HG03342 (cell line): ENCODE measurements around the gene GRIK1.

Experiments used
- ATAC-seq: cut with Tn5 transposase; IDR thresholded peaks from one replicate; pipeline ENCODE4 v1.9.1; 2021; ENCODE audit warnings: mild to moderate bottlenecking, moderate library complexity; ENCODE audit not compliant: unreplicated experiment

The GRIK1 gene

DNA sequence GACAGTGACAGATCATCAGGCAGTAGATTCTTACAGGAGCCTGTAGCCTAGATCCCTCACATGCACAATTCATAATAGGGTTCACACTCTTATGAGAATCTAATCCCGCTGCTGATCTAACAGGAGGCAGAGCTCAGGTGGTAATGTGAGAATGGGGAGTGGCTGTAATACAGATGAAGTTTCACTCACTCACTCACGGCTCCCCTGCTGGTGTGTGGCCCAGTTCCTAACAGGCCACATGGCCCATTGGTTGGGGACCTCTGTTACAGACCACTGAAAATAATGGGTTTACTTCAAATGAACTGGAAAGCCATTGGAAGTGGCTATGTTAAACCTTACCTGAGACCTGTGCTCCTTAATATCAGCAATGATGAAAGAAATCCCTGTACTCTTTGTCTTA lies 151.0 kb downstream of the GRIK1 start:
- no peak for ATAC-seq

DNA sequence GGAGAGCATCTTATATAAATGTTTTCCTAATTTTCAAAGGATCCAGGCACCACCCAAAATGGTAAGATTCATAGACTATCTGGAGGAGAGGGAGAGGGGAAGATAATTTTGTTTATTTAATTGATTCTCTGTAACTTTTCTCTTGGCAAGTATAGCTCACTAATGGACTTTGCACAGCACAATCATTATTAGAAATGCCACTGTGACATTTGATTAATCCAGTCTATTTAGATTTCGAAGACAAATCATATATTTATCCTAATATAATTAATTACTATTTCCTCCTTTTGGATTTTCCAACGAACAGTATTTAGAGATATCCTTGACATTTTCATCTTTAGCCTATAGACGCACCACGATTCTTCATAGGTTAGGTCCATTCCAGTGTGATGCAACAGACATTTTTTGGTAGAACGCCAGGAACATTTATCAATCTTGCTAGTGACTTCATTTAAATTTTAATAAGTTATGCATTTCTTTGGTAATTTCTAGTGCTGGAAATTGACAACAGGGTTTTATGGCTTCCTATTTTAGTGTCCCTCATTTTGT lies 152.4 kb downstream of the GRIK1 start:
- ATAC-seq, result no peak

DNA sequence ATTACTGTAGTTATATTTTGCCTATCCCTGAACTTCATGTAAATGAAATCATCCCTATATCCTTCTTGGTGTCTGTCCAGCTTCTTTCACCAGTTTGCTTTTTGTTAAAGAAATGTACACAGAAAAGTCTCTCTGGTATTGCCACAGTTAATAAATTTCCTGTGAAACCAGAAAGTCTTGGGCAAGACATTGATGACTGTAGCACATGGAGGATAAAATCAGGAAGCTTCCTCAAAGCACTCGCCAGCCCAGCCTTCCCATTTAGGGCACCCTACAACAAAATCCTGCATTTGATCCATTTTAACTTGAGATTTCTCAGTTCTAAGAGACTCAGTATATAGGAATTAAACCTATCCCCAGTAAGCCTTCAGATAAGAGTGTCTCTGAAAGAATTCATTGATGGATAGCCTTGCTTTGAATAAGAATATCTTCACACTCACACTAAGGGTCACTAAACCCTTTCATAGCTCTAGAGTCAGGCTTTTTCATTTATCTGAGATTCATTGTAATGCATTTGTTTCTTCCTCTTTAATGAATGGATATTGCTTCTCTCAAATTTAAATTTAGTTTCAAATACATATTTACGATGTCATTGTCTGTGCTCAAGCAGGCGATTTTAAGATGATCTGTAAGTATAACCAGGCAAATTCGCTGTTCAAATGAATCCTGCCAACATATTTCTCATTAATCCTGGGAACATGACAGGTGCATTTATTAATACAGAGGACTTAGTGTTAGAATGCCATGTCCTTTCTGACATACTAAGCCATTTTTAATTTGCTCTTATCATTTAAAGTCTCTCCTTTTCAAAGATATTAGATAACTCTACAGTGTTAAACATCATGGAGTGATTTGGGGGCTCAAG lies 153.1 kb downstream of the GRIK1 start:
- ATAC-seq, result no peak

DNA sequence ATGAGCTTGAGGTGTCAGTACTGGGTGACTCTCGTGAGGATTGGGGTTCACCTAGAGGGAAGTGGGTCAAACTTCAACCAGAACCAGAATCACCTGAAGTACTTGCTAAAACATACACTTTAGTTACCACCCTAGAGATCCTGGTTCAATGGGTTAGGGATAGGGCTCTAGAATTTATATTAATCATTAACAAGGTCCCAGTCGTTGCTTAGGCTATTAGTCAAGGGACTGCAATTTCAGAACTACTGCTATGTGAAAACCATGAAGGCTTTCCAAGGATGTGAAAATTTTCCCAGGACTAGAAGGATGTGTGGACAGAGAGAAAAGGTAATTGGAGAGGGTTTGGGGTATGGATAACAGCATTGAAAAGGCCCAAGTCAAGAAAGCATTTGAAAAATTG lies 162.6 kb downstream of the GRIK1 start:
- no peak for ATAC-seq

DNA sequence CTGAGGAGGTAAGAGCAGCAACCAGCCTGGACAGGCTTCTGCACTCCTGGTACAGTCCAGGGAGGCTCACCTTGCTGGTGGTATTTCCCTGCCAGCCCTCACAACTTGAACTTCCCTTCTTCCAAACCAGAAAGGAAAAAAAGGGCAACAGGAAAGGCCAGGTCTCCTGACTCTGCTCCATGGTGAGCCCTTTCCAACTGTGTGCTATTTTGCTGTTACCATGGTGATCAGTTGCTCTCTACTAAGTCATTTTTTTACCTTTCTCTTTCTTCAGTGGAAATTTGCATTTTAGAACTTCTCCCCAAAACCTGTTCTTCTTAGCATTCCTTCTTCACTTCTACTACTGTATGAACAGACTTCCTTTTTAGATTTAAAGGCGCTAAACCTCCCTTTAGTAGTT lies 164.3 kb downstream of the GRIK1 start:
- ATAC-seq, result no peak

DNA sequence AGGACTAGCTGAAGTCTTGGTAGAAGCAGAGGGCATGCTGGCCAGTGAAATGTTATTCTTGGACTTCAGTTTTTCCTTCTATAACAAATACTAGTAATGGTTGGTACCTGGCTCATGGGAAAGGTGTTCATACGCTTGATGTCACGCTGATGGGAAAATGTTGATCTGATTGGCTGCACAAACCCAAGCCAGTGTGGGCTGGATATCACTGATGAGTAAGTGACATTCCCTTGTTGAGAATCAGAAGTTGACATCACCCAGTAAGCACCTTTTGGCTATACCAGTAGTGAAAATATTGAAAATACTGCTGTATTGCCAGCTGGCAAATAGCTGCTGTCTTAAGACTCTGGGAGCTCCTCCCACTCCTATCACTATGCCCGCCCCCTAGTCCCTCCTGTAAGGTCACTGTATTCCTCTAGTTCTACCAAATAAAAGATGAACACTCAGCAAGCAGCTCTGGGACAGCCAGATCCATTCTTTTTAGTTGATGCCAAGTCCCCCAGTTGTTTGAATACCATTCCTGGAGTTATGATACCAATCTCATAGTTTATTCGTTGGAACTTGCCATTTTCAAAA lies 168.2 kb downstream of the GRIK1 start:
- no peak for ATAC-seq

DNA sequence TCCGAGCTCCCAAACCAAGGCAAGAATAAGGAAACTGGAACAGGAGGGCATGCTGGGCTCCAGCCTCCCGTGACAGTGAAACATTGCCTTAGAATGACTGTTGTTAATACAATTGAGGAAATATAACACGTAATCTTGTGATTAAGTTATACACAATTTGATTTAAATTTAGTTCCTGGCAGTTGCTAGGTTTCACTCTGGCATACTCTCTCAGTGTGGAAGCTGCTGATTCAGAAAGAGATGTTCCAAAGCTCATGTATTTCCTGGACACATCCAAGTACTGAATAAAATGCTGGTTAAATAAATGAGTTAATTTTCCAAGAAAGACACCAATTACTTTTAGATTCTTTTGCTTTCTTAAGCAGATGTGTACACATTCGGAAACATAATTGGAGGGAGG lies 176.1 kb downstream of the GRIK1 start:
- no peak for ATAC-seq

DNA sequence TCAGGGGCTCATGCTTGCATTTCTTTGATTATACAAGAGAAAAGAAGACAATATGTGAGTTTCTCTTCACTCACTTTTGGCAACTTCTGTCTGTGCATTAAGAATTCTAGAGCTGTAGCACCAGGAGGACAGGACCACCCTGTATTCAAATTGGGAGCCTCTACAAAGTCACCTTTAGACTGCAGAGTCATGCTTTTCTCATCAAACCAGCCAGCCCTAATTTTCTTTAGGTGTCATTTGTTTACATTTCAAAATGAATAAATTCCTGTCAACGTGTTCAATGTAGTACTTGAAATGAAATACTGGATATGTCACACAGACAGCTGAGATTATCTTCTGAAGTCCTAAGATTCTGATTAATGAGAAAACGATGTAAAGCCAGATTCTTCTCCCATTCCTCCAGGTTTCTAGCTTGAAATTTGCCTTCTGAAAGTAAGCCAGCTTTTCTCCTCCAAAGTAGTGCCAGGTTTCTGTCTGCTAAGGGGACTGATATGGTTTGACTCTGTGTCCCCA lies 177.2 kb downstream of the GRIK1 start:
- ATAC-seq, result no peak

DNA sequence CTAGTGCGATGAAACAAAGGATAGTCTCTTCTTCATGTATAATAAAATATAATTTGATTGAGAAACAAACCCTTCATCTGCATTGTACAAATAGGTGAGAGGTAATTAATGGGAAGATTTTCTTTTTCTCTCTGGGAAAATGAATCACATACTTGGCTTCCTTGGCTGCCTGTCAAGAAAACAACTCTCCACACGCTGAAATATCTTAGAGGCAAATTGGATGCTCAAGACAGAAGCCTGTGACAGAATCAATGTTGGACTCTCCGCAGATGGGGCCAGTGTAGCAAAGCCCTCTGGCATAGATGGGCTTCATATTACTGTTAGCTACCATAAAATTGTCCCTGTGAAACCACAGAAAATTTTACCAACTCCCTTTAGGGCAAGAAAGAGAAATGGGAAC lies 186.6 kb downstream of the GRIK1 start:
- no peak for ATAC-seq

DNA sequence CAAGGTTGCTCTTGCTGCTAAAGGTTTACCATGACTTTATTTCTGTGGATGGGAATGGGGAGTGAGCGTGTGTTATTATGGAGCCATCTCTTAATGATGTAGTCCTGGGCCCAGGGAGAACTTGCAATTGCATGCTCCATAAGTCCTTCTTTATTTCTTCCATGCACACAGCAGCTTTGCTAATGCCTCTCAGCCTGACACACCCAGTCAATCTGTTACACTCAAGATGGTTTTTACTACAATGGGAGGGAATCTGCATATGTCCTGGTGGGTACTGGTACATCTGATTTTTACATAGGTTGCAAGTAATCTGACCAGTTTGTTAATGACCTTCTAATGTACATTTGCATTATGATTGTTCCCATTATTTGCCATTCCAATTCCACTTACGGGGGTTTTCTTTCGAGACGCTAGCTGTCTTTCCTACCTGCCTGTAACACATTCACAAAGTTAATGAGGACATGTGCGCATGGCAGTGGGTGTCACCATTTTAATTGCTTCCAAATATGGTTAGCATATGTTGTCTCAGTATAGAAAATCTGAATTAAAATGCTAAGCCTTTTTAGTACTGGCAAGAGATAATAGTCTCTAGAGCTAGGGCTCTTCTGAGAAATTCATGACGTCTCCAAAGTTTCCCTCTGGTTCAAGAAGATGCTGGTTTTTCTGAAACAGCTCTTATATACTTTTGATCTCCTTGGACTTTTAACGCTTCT lies 188.2 kb downstream of the GRIK1 start:
- no peak for ATAC-seq

DNA sequence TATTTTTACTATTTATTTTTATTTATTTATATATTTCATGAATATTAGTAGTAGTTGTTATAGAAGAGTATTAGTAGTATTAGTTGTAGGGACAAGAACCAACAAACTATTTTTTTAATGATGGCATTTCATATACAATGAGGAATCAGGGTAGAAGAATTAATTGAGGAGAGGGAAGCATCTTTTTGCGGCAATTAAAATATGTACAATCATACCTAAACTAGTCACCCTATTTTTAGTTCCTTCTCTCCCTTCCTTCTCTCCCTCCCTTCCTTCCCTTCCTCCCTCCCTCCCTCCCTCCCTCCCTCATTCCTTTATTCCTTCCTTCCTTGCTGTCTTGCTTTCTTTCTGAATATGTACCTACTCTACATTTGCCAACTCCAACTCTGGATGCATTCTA lies 189.8 kb downstream of the GRIK1 start:
- no peak for ATAC-seq

DNA sequence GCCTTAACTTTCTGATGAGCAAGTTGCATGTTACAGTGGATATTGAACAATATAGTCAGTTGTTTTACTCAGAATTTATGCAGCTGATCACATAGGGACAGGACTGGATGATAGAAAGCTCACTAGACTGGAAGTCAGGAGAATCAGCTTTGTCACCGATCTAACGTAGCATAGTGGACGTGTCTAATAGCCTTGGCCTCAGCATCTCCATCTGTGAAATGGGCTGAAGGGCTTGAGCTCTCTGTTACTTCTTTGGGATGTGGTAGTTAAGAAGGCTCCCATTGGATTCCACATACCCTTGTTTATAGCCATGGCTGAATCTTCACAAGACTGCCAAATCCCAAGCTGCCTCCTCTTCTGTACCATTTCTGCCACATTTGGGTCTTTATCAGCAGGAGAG lies 190.6 kb downstream of the GRIK1 start:
- no peak for ATAC-seq

DNA sequence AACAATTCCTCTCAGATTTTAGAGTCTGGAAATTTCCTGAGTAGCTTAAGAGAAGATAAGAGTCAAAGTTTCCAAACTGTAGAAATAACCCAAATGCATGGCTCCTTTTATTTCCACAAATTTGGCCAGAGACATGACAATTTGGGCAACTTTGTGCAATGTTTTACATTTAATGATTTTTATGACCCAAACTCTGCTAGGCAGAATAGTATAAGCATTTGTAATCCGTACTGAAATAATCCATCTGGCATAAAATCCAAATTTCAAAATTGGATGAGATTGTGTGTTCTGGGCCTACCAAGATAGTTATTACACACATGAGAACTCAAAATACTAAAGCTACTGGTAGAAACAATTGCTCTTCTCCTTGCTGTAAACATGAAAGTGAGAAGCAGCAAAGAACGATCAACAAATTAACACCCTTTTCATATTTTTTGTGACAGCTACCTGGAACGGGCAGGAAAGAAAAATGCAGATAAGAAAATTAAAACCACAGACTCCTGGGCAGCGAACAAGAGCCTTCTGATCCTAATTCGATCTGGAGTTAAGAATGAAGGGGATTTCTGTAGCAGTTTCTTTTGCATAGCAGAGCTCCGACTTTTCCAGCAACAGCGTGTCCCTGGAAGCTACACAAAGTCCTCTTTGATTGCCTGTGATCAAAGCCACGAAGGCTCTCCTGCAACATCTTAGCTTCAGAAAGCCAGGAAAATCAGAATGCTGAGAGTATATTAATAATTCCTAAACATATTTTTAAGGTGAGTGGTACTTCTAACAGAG lies 191.2 kb downstream of the GRIK1 start:
- no peak for ATAC-seq

DNA sequence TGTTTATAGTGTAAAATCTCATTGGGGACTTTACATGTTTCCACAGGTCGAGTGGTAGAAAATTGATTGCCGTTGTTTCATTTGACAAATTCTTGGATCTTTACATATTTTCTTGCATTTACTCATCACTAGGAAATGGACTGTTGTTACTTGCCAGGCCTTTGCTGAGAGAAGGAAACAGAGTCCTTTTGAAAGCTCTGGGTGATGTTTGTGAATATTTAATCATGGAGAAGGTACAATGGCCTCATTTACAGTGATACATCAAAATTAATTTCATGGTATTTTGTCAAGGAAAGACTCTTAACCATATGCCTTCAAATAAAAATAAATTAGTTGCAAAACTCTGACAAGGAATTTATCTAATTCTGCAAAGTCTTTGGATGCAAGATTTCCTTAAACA lies 198.0 kb downstream of the GRIK1 start:
- no peak for ATAC-seq

DNA sequence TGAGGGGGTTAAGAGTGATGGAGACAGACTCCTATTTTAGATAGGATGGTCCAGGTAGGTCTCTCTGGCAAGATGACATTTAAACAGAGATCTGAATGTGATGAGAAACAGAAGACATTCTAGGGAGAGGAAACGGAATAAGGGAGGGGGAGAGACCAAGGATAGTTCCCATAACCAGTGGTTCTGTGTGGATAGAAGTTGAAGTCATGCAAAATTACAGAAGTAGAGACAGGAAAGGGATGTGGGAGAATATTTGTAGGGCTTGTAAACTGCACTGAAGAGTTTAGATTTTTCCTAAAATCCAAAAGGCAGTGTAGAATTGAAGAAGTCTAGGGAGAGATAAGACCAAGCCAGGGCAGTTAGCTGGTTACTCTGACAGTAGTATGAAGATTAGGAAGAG lies 200.6 kb downstream of the GRIK1 start:
- ATAC-seq, result no peak

DNA sequence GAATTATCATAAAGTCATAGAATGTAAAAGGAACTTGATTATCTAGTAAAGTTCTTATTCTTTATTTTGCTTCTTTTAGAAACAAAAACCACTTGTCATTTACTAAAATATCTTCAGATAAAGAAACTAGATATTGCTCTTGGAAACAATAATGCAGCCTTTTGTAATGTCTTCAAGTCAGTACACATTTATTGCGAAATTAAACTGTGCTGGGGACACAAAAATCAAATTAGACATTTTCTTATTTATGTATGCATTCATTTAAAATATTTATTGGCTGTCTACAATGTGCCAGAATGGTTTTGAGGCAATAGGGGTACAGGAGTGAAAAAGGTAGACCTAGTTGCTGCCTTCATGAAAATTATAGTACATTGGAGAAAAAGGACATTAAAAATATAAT lies 201.1 kb downstream of the GRIK1 start:
- ATAC-seq, result no peak

DNA sequence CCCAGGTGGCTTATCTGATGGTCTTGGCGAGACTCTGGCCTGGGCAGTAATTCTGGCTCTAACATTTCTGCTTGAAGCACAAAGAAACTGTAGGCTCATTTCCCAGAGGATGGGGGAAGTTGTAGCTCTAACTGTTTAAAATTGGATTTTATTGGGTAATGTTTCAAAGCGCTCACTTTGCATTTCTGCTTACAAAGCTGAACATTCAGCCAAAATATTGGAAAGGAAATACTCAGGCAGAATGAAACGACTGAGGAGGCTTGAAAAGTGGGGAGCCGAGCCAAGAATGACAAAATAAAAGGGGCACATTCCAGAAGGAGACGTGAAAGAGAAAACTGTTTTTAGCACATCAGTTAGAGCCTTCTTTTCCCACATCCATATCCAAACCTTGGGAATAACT lies 202.6 kb downstream of the GRIK1 start:
- no peak for ATAC-seq

DNA sequence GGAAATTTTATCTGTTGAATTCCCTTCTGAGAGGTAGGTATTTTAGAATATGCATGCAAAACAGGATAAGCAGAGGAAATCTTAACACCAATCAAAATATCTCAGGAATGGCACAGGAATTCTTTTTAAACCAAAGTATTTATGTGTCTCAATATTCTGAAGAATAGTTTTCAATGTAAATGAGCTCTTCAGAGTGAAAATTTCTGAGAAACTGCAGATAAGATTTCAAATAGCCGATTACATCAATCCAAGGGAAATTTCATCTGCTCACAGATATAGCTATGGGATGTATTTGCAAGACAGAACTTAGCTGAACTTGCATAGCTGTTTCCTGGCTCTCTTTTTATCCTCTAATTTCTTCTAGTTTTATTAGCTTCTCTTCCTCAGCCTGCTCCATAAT lies 209.5 kb downstream of the GRIK1 start:
- ATAC-seq, result no peak

DNA sequence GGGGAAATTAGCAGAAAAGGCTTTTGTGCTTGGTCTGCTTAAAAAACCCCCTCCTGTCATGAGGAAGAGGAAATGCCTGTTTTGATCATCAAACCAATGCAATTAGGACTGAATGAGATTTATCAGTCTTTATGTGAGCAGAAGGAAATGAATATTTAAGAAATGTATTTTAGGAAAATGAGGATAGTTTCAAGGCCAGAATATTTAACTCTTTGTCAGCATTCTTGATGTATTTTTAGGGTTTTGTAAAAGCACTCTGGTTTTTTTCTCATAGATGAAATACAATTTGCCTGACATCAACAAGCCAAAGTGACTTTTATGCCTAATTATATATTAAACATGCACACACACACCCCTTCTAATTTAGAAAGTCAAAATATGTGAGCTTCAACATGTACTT lies 213.8 kb downstream of the GRIK1 start:
- ATAC-seq, result no peak

DNA sequence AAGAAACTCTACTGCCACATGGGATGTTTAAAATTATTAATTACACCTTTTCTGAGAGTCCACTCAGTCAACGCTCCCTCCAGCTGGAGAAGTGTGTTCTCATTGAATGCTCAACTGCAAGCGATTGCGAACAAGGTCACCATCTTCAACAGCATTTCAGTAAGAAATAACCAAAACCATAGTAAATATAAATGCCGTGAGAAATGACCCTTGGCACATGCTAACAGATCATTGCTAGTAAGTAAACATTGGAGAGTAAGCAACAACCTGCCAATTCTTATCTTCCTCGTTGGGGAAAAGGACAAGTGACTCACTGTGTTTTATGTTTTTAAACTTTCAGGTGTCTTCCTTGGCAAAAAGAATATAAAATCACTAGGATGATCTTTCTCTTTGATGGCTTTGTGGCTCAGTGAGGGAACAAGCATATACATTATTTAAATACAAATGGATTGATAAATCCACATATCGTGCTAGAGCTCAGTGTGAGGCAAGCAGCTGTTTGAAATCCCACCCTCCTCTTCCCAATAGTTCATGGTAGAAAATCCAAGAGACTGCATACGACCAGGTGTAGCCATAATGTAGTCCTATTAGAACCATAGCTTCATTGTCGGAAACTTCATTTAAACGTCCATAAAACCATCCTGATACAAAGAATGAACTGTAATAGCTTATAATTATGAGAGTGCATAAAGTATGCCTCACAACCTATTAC lies 214.6 kb downstream of the GRIK1 start:
- ATAC-seq, result no peak
